Neural crest cell (in vitro differentiated cells): ENCODE results near the gene RTP3. TPM values are rescaled to one million over a fixed set of nuclear protein-coding genes. Genes with fewer than 3 reads are reported as not detected.

ENCODE experiments used
- DNase-seq: peaks from one replicate; pipeline ENCODE4 v3.0.0; 2021; ENCODE audit warnings: low read depth, mixed read lengths, low spot score
- H3K27ac Mint-ChIP-seq: one replicate; pipeline ENCODE4 v1.8.0; 2021; ENCODE audit warnings: mild to moderate bottlenecking, mixed read lengths; ENCODE audit not compliant: unreplicated experiment
- H3K27me3 Mint-ChIP-seq: 2 replicates; pipeline ENCODE4 v1.8.0; 2021; ENCODE audit warnings: low read depth, mild to moderate bottlenecking, mixed read lengths
- H3K36me3 Mint-ChIP-seq: 2 replicates; pipeline ENCODE4 v1.8.0; 2021; ENCODE audit warnings: low read depth, mild to moderate bottlenecking, mixed read lengths
- H3K4me1 Mint-ChIP-seq: 2 replicates; pipeline ENCODE4 v1.8.0; 2021; ENCODE audit warnings: mixed read lengths
- H3K4me3 Mint-ChIP-seq: one replicate; pipeline ENCODE4 v1.8.0; 2021; ENCODE audit warnings: mild to moderate bottlenecking, mixed read lengths
- H3K9me3 Mint-ChIP-seq: 2 replicates; pipeline ENCODE4 v1.8.0; 2021; ENCODE audit warnings: mixed read lengths
- total RNA-seq: library from RNA; stranded (reverse); gene quantifications from 2 replicates; pipeline ENCODE4 v1.2.1, GENCODE V29; 2021
- TF ChIP-seq, protein P1 (sequence below): fragments of 200-600 bp; sonication (generic); conservative IDR thresholded peaks from 2 replicates; pipeline ENCODE4 v1.5.0; 2021; ENCODE audit warnings: antibody characterized with exemption, mild to moderate bottlenecking

RTP3 gene
- total RNA-seq, 1 donor from 2014 or later = not detected

DNA sequence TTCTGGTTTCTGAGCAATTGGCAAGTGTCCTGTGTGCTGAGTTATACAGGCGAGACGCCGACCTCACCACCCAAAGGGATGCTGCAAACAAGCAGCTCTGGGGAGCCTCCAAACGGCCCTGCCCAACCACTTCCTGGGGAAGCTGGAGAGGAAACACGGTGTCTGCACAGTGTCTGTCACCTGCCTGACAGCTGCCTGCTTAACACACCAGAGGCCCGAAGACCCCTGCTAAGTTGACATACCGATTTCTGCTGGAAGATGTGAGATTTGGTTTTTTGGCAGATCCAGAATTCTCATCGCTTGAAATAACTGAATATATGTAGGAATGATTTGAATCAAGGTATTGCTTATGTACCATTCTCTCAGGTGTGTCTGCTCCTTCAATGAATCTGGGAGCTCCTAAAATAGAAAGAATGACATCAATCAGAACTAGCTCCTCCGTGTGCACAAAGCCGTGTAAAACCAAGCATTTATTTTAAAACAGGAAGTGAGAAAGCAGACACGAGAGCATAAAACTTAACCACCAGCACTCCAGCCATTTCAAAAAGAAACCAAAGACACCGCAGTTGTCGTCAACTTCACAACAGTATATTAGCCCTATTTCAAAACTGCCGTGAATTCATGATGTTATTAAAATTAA lies 41.1 kb downstream of the RTP3 start:
- Mint-ChIP-seq H3K27ac (no peak overlapping the region), H3K4me1 (no peaks in the 10 kb centered on the region), H3K36me3 (no peaks in the 10 kb centered on the region), H3K4me3 (no peak overlapping the region), H3K9me3 (no peaks in the 10 kb centered on the region), H3K27me3 (peaks cover 22% of the 10 kb centered on the region)
- no peak for DNase-seq
- TF ChIP-seq, protein P1, sequence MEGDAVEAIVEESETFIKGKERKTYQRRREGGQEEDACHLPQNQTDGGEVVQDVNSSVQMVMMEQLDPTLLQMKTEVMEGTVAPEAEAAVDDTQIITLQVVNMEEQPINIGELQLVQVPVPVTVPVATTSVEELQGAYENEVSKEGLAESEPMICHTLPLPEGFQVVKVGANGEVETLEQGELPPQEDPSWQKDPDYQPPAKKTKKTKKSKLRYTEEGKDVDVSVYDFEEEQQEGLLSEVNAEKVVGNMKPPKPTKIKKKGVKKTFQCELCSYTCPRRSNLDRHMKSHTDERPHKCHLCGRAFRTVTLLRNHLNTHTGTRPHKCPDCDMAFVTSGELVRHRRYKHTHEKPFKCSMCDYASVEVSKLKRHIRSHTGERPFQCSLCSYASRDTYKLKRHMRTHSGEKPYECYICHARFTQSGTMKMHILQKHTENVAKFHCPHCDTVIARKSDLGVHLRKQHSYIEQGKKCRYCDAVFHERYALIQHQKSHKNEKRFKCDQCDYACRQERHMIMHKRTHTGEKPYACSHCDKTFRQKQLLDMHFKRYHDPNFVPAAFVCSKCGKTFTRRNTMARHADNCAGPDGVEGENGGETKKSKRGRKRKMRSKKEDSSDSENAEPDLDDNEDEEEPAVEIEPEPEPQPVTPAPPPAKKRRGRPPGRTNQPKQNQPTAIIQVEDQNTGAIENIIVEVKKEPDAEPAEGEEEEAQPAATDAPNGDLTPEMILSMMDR = no peak

DNA sequence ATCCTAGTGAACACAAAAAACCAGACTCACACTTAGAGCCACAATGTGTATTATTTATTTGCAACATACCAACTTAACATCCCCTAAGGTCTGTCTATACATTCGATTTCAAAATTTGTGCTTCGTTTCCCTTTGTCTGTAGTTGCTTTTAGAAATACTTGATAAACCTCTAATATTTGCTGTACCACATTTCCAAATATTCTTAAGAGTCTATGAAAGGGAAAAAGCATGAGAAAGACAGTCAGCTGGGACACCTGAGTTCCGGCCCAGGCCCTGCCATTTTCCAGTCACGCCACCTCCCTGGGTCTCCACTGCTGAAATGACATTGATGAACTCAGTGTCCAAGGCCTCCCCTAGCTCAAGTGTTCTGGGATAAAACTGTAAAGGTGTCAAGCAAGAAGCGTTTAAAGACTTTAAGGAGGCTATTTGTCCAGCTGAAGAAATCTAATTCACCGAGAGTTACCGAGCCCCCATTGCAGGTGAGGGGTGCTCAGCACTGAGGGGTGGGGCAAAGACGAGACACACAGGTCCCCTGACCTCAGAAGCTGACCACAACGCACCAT lies 41.7 kb downstream of the RTP3 start:
- H3K36me3 Mint-ChIP-seq = no peaks in the 10 kb centered on the region
- H3K4me1 Mint-ChIP-seq = no peaks in the 10 kb centered on the region
- no peak overlapping the region for H3K27ac Mint-ChIP-seq
- H3K9me3 Mint-ChIP-seq = no peaks in the 10 kb centered on the region
- H3K4me3 Mint-ChIP-seq = no peak overlapping the region
- no peak for DNase-seq
- TF ChIP-seq, protein P1 = no peak
- H3K27me3 Mint-ChIP-seq = peaks cover 18% of the 10 kb centered on the region

DNA sequence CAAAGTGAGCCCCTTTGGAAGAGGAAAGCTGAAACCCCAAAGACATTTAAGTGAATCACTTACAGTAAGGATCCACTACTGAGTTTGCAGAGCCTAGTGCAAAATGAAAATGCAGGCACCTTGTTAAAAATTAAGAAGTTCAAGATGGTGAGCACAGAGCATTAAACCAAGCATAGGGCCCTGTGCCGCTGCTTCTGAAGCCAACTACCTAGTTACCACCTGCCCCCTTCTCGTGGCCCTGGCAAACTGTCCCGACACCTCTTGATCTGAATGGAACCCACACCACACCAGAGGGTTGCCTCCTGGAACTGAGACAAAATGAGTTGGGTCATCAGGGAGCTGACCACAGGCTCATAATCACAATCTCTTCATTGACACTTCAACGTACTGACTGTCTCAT lies 42.8 kb downstream of the RTP3 start:
- DNase-seq = no peak
- H3K27ac Mint-ChIP-seq = no peak overlapping the region
- no peaks in the 10 kb centered on the region for H3K36me3 Mint-ChIP-seq
- H3K9me3 Mint-ChIP-seq = no peaks in the 10 kb centered on the region
- H3K4me3 Mint-ChIP-seq = no peak overlapping the region
- TF ChIP-seq, protein P1 = no peak
- H3K4me1 Mint-ChIP-seq = no peaks in the 10 kb centered on the region
- H3K27me3 Mint-ChIP-seq = peaks cover 16% of the 10 kb centered on the region

DNA sequence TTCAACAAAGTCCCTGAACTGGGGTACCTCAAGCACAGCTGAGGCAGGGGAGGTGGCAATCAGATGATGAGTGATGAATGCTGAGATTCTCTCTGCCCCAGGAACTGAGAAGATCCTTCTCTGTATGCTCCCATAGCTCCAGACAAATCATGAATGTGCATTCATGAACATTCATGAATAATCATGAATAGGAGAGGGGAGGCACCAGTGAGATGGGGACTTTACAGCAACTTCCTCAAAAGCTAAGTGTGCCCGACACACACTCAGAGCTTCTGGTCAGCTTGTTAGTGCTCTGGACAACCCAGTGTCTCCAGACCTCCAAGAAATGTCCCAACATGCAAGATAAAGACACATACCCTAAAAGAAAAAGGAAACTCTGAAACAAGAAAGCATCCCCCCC lies 44.1 kb downstream of the RTP3 start:
- Mint-ChIP-seq H3K9me3 (no peaks in the 10 kb centered on the region), H3K27ac (no peak overlapping the region)
- TF ChIP-seq, protein P1 = no peak

DNA sequence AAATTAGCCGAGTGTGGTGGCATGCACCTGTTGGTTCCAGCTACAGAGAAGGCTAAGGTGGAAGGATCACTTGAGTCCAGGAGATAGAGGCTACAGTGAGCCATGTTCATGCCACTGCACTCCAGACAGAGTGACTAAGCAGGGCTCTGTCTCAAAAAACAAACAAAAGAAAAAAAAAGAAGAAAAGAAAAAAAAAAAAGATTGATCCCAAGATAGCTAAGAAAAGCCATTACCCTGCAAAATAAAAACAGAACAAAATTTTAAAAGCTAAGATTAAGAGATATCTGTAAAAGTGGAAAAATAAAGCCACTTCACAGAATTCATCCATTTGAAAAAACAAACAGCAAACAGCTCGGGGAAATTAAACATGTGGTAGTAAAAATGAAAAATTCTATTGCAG lies 44.6 kb downstream of the RTP3 start:
- Mint-ChIP-seq H3K4me1 (no peaks in the 10 kb centered on the region), H3K27me3 (peaks cover 23% of the 10 kb centered on the region), H3K36me3 (no peaks in the 10 kb centered on the region), H3K27ac (no peak overlapping the region), H3K4me3 (no peak overlapping the region), H3K9me3 (no peaks in the 10 kb centered on the region)
- DNase-seq = no peak
- TF ChIP-seq, protein P1 = no peak

More for the DNA sequence above, 44.1 kb downstream of the RTP3 start:
- Mint-ChIP-seq H3K36me3 (no peaks in the 10 kb centered on the region), H3K4me3 (no peak overlapping the region), H3K4me1 (no peaks in the 10 kb centered on the region), H3K27me3 (peaks cover 21% of the 10 kb centered on the region)
- DNase-seq = no peak
